ENCODE results near the gene PKP1. TPM values are rescaled to one million over a fixed set of nuclear protein-coding genes. Genes with fewer than 3 reads are reported as not detected.

Gene PKP1
- total and polyA plus RNA-seq, 7 donors = 0.32 to 6.7 (median 2.4) TPM

- H3K36me3 ChIP-seq (ENCODE audit: insufficient read depth in 1 of 2, low read depth in 1 of 2) = no peaks in the 10 kb centered on the region
- WGBS, 3 donors = 77 to 83% (median 81%) methylated on average over 6 of the region's 6 CpGs
- no peak overlapping the region for H3K4me3 ChIP-seq
Observed at GRCh38 chr1:201371792-201372191, 88.5 kb downstream of the PKP1 start.

GRCh38 chr1:201374364-201374763 is 91.1 kb downstream of the PKP1 start:
- H3K4me3 ChIP-seq = no peak overlapping the region
- H3K36me3 ChIP-seq (ENCODE audit: insufficient read depth in 1 of 2, low read depth in 1 of 2) = no peaks in the 10 kb centered on the region
- ATAC-seq (no peak), DNase-seq (no peak)
- H3K4me1 ChIP-seq = no peaks in the 10 kb centered on the region
- H3K9me3 ChIP-seq = no peaks in the 10 kb centered on the region
- no peak overlapping the region for H3K27ac ChIP-seq
- no peak for TF ChIP-seq CTCF (IDR thresholded peaks at IDR 0.05)
- 25 to 27% (median 26%) methylated on average over 7 of the region's 7 CpGs for WGBS, 3 donors
- intact Hi-C loops (cut with DNase I) = no loop called here
- H3K27me3 ChIP-seq (ENCODE audit: insufficient read depth in 3 of 3, low read length in 2 of 3) = peaks cover 0 to 10% (median 0%) of the 10 kb centered on the region in 3 donors

More at GRCh38 chr1:201371792-201372191, 88.5 kb downstream of the PKP1 start:
- Histone ChIP-seq H3K9me3 (no peaks in the 10 kb centered on the region), H3K27ac (no peak overlapping the region), H3K27me3 (ENCODE audit: insufficient read depth in 3 of 3, low read length in 2 of 3) (peaks cover 0 to 7% (median 0%) of the 10 kb centered on the region in 3 donors), H3K4me1 (no peaks in the 10 kb centered on the region)
- no peak for TF ChIP-seq CTCF (IDR thresholded peaks at IDR 0.05)
- intact Hi-C loops (cut with DNase I) = no loop called here
- ATAC-seq (no peak), DNase-seq (no peak)

GRCh38 chr1:201375169-201375568 is 91.9 kb downstream of the PKP1 start:
- ATAC-seq (no peak), DNase-seq (no peak)
- no peak overlapping the region for H3K4me3 ChIP-seq
- H3K36me3 ChIP-seq (ENCODE audit: insufficient read depth in 1 of 2, low read depth in 1 of 2) = no peaks in the 10 kb centered on the region
- no peak for TF ChIP-seq CTCF (IDR thresholded peaks at IDR 0.05)
- H3K4me1 ChIP-seq = no peaks in the 10 kb centered on the region
- H3K27me3 ChIP-seq (ENCODE audit: insufficient read depth in 3 of 3, low read length in 2 of 3) = peaks cover 0 to 10% (median 0%) of the 10 kb centered on the region in 3 donors
- WGBS, 3 donors = 78 to 86% (median 82%) methylated on average over 4 of the region's 4 CpGs
- H3K27ac ChIP-seq = no peak overlapping the region
- no peaks in the 10 kb centered on the region for H3K9me3 ChIP-seq
- intact Hi-C loops (cut with DNase I) = no loop called here

- no peak overlapping the region for H3K4me3 ChIP-seq
- H3K9me3 ChIP-seq = no peaks in the 10 kb centered on the region
- H3K4me1 ChIP-seq = no peaks in the 10 kb centered on the region
- H3K36me3 ChIP-seq (ENCODE audit: insufficient read depth in 1 of 2, low read depth in 1 of 2) = no peaks in the 10 kb centered on the region
- DNase-seq (no peak), ATAC-seq (no peak)
- intact Hi-C loops (cut with DNase I) = no loop called here
- peaks cover 0 to 9% (median 0%) of the 10 kb centered on the region in 3 donors for H3K27me3 ChIP-seq (ENCODE audit: insufficient read depth in 3 of 3, low read length in 2 of 3)
- WGBS, 3 donors = 42 to 53% (median 47%) methylated on average over 4 of the region's 4 CpGs
- H3K27ac ChIP-seq = no peak overlapping the region
- no peak for TF ChIP-seq CTCF (IDR thresholded peaks at IDR 0.05)
Observed at GRCh38 chr1:201376107-201376463, 92.8 kb downstream of the PKP1 start.

All from psoas muscle (tissue), 8 donors.